Activated B cell treated with CpG ODN at 0.5 μM for 24 hours (primary cell): ENCODE measurements around the gene ATF7. TPM values are rescaled to one million over a fixed set of nuclear protein-coding genes. Genes with fewer than 3 reads are reported as not detected.
A peak's percentile ranks its signal among the peaks of the same experiment; 100 is the strongest.

ENCODE experiments used
- ATAC-seq: fragments of 200-7000 bp; cut with Tn5 transposase; one replicate; pipeline ENCODE4 v1.10.0; 2021; ENCODE audit warnings: low read depth, mild to moderate bottlenecking, moderate library complexity
- CTCF ChIA-PET: fragments of 350-600 bp; sonication (Branson Sonifier 250); formaldehyde crosslinking; loops from one replicate; lab custom pipeline; 2021; ENCODE audit warnings: antibody characterized with exemption; lab: Charles Lee
- POLR2A ChIA-PET: fragments of 350-600 bp; sonication (Branson Sonifier 250); formaldehyde crosslinking; loops from one replicate; lab custom pipeline; 2021; ENCODE audit warnings: antibody characterized with exemption; lab: Charles Lee
- DNase-seq: peaks from one replicate; pipeline ENCODE4 v3.0.0; 2022
- H3K27ac Mint-ChIP-seq: one replicate; pipeline ENCODE4 v1.8.0; 2020; ENCODE audit warnings: mixed read lengths
- H3K27me3 Mint-ChIP-seq: one replicate; pipeline ENCODE4 v1.8.0; 2021; ENCODE audit warnings: mixed read lengths
- H3K36me3 Mint-ChIP-seq: one replicate; pipeline ENCODE4 v1.8.0; 2021; ENCODE audit warnings: low read depth, mixed read lengths
- H3K4me1 Mint-ChIP-seq: one replicate; pipeline ENCODE4 v1.8.0; 2021; ENCODE audit warnings: mixed read lengths
- H3K4me3 Mint-ChIP-seq: one replicate; pipeline ENCODE4 v1.8.0; 2020; ENCODE audit warnings: mild to moderate bottlenecking, mixed read lengths
- H3K9me3 Mint-ChIP-seq: one replicate; pipeline ENCODE4 v1.8.0; 2020; ENCODE audit warnings: mixed read lengths
- CTCF ChIP-seq: fragments of 200-600 bp; IDR thresholded peaks from one replicate; pipeline ENCODE4 v1.8.0; 2022; ENCODE audit warnings: antibody characterized with exemption, mild to moderate bottlenecking
- intact Hi-C: fragments of 100-400 bp; cut with micrococcal nuclease; formaldehyde crosslinking; loops from one replicate; pipeline ENCODE4 v1.15.1; 2024
- total RNA-seq: library from RNA; stranded (reverse); gene quantifications from 2 replicates; pipeline ENCODE4 v1.2.3, GENCODE V29; 2022

The ATF7 gene
- total RNA-seq, 1 donor from 2014 or later, result 36.8 TPM

- DNase-seq (no peak), ATAC-seq (no peak)
- POLR2A ChIA-PET, result no interaction called here
- Mint-ChIP-seq H3K9me3 (no peaks in the 10 kb centered on the region), H3K4me1 (peaks cover 37% of the 10 kb centered on the region), H3K27me3 (no peaks in the 10 kb centered on the region), H3K4me3 (no peak overlapping the region), H3K27ac (no peak overlapping the region), H3K36me3 (peaks cover 17% of the 10 kb centered on the region)
- no peak for TF ChIP-seq CTCF
- CTCF ChIA-PET, result no interaction called here
- intact Hi-C loops, result no loop called here
Observed at GRCh38 chr12:53604581-53604980, 21.6 kb downstream of the ATF7 start.

GRCh38 chr12:53603804-53604203 is 22.4 kb downstream of the ATF7 start:
- TF ChIP-seq CTCF, result no peak
- H3K4me1 Mint-ChIP-seq, result peaks cover 37% of the 10 kb centered on the region
- ATAC-seq (no peak), DNase-seq (no peak)
- no peak overlapping the region for H3K4me3 Mint-ChIP-seq
- H3K9me3 Mint-ChIP-seq, result no peaks in the 10 kb centered on the region
- intact Hi-C loops, result loop anchor here (2.0 kb wide), 1 partner anchor 15 kb away; no protein-coding TSS in a partner anchor
- ChIA-PET POLR2A (no interaction called here), CTCF (no interaction called here)
- H3K27me3 Mint-ChIP-seq, result no peaks in the 10 kb centered on the region
- H3K36me3 Mint-ChIP-seq, result peaks cover 16% of the 10 kb centered on the region
- no peak overlapping the region for H3K27ac Mint-ChIP-seq

- Mint-ChIP-seq H3K27me3 (no peaks in the 10 kb centered on the region), H3K27ac (no peak overlapping the region), H3K36me3 (peaks cover 20% of the 10 kb centered on the region), H3K4me3 (no peak overlapping the region), H3K4me1 (peaks cover 39% of the 10 kb centered on the region), H3K9me3 (no peaks in the 10 kb centered on the region)
- DNase-seq (no peak), ATAC-seq (no peak)
- intact Hi-C loops, result loop anchor here (2.0 kb wide), 1 partner anchor 16 kb away; no protein-coding TSS in a partner anchor
- CTCF ChIA-PET, result no interaction called here
- POLR2A ChIA-PET, result no interaction called here
- no peak for TF ChIP-seq CTCF
Observed at GRCh38 chr12:53603196-53603595, 23.0 kb downstream of the ATF7 start.

GRCh38 chr12:53602176-53602864 is 23.9 kb downstream of the ATF7 start:
- no peak for ATAC-seq
- POLR2A ChIA-PET, result interaction anchor here (0.7 kb wide), 1 partner anchor 73 kb away, joined by 3 read pairs; no protein-coding TSS in a partner anchor
- H3K9me3 Mint-ChIP-seq, result no peaks in the 10 kb centered on the region
- TF ChIP-seq CTCF, result no peak
- DNase-seq, result no peak
- intact Hi-C loops, result loop anchor here (2.0 kb wide), 1 partner anchor 16 kb away; no protein-coding TSS in a partner anchor
- peaks cover 42% of the 10 kb centered on the region for H3K4me1 Mint-ChIP-seq
- H3K4me3 Mint-ChIP-seq, result peak overlapping the region; percentile 74
- CTCF ChIA-PET, result no interaction called here
- H3K27ac Mint-ChIP-seq, result no peak overlapping the region
- H3K36me3 Mint-ChIP-seq, result peaks cover 24% of the 10 kb centered on the region
- no peaks in the 10 kb centered on the region for H3K27me3 Mint-ChIP-seq

GRCh38 chr12:53601296-53601847 is 24.8 kb downstream of the ATF7 start:
- Mint-ChIP-seq H3K27me3 (no peaks in the 10 kb centered on the region), H3K36me3 (peaks cover 24% of the 10 kb centered on the region), H3K4me3 (peak overlapping the region; percentile 74), H3K4me1 (peaks cover 42% of the 10 kb centered on the region), H3K9me3 (no peaks in the 10 kb centered on the region), H3K27ac (no peak overlapping the region)
- TF ChIP-seq CTCF, result no peak
- no peak for DNase-seq
- CTCF ChIA-PET, result no interaction called here
- ATAC-seq, result no peak
- intact Hi-C loops, result no loop called here
- POLR2A ChIA-PET, result interaction anchor here (0.7 kb wide), 1 partner anchor 74 kb away, joined by 3 read pairs; no protein-coding TSS in a partner anchor
